NOMO-1 (cell line): ENCODE data around the gene TRDN.
A peak's percentile ranks its signal among the peaks of the same experiment; 100 is the strongest.
"Not testable (repeated sequence)": the region's sequence is repeated elsewhere in the genome, so short reads cannot be mapped to it uniquely, and the experiment has no call there.

Experiments used
- DNase-seq, 2 experiments: peaks; one replicate each; lab custom pipeline; 2025; ENCODE audit not compliant: unreplicated experiment in 2 of 2; lab: John Stamatoyannopoulos, UW

The TRDN gene

GRCh38 chr6:123316733-123317323, 319.9 kb downstream of the TRDN start:
- peak in 1 of 2 experiments; percentile 6 for DNase-seq

- DNase-seq, result not testable (repeated sequence)
Measured at GRCh38 chr6:123314459-123314858, 322.3 kb downstream of the TRDN start.

- no peak for DNase-seq
Measured at GRCh38 chr6:123309130-123309529, 327.6 kb downstream of the TRDN start.

GRCh38 chr6:123306334-123306733, 330.4 kb downstream of the TRDN start:
- no peak for DNase-seq

GRCh38 chr6:123295672-123296071, 341.1 kb downstream of the TRDN start:
- DNase-seq, result no peak

GRCh38 chr6:123295181-123295580, 341.6 kb downstream of the TRDN start:
- DNase-seq, result no peak

GRCh38 chr6:123288649-123289048, 348.1 kb downstream of the TRDN start:
- DNase-seq, result no peak

GRCh38 chr6:123276546-123276980, 360.2 kb downstream of the TRDN start:
- DNase-seq, result no peak

GRCh38 chr6:123263981-123264380, 372.8 kb downstream of the TRDN start:
- no peak for DNase-seq

- DNase-seq, result no peak
Measured at GRCh38 chr6:123240626-123241025, 396.1 kb downstream of the TRDN start.

- DNase-seq, result no peak
Measured at GRCh38 chr6:123233336-123233735, 403.4 kb downstream of the TRDN start.

- not testable (repeated sequence) for DNase-seq
Measured at GRCh38 chr6:123227789-123228188, 409.0 kb downstream of the TRDN start.

GRCh38 chr6:123226398-123226797, 410.4 kb downstream of the TRDN start:
- DNase-seq, result no peak

GRCh38 chr6:123224077-123224476, 412.7 kb downstream of the TRDN start:
- no peak for DNase-seq

GRCh38 chr6:123223461-123223860, 413.3 kb downstream of the TRDN start:
- DNase-seq, result no peak

GRCh38 chr6:123215211-123215610, 421.5 kb downstream of the TRDN start:
- no peak for DNase-seq

GRCh38 chr6:123214433-123214832, 422.3 kb downstream of the TRDN start:
- no peak for DNase-seq

- no peak for DNase-seq
Measured at GRCh38 chr6:123213921-123214320, 422.8 kb downstream of the TRDN start.

GRCh38 chr6:123211777-123212545, 424.8 kb downstream of the TRDN start:
- no peak for DNase-seq

GRCh38 chr6:123210645-123211044, 426.1 kb downstream of the TRDN start:
- no peak for DNase-seq

GRCh38 chr6:123207967-123208510, 428.7 kb downstream of the TRDN start:
- DNase-seq, result no peak

GRCh38 chr6:123203928-123204327, 432.8 kb downstream of the TRDN start:
- no peak for DNase-seq
